ENCODE results near the gene CASP8AP2.

DNA sequence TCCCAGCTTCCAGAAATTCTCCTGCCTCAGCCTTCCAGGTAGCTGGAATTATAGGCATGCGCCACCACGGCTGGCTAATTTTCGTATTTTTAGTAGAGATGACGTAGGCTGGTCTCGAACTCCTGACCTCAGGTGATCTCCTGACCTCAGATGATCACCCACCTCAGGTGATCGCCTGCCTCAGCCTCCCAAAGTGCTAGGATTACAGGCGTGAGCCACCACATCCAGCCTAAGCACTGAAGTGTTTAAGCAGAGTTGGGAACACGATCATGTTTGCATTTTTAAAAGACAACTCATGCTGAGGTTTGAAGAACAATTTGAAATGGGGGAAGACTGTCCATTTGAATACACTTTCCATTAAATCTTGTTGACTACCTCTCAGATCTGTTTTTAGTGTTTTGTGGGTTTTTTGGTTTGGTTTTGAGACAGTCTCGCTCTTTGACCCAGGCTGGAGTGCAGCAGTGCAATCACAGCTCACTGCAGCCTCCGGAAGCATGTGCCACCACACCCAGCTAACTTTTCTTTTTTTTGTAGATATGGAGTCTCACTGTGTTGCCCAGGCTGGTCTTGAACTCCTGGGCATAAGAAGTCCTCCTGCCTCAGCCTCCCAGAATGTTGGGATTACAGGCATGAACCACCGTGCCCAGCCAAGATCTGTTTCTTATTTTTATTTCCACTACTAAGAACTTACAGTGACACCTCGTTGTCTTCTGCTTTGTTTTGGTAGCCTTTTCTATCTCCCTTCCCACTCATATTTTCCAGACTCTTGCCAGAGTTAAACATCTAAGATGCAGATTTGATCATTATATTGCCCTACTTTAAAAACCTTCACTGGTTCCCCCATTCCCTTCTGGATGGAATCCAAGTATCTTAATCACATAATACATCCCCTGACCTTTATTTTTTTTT lies 5.5 kb downstream of the CASP8AP2 start:
- TF ChIP-seq, protein P1, sequence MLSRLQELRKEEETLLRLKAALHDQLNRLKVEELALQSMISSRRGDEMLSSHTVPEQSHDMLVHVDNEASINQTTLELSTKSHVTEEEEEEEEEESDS (CRISPR knock-in tag; IDR thresholded peaks at IDR 0.05; ENCODE audit: borderline replicate concordance): no peak
- no peak for TF ChIP-seq SP5 (CRISPR knock-in tag; IDR thresholded peaks at IDR 0.05; ENCODE audit: borderline replicate concordance, low read depth)
- no peak for TF ChIP-seq EZH2 (conservative IDR thresholded peaks at IDR 0.05; ENCODE audit: low read depth, low read length)
- TF ChIP-seq NFIC (IDR thresholded peaks at IDR 0.05; ENCODE audit: low read length): no peak
- TF ChIP-seq FLYWCH1 (CRISPR knock-in tag; IDR thresholded peaks at IDR 0.05): no peak
- TF ChIP-seq, protein P2, sequence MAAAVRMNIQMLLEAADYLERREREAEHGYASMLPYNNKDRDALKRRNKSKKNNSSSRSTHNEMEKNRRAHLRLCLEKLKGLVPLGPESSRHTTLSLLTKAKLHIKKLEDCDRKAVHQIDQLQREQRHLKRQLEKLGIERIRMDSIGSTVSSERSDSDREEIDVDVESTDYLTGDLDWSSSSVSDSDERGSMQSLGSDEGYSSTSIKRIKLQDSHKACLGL (CRISPR knock-in tag; IDR thresholded peaks at IDR 0.05): no peak
- TF ChIP-seq PHF20 (CRISPR knock-in tag; IDR thresholded peaks at IDR 0.05): no peak
- TF ChIP-seq TAF1 (CRISPR knock-in tag; IDR thresholded peaks at IDR 0.05): no peak
- no peak for TF ChIP-seq ZFP41 (CRISPR knock-in tag; IDR thresholded peaks at IDR 0.05; ENCODE audit: borderline replicate concordance)
- TF ChIP-seq ZNF644 (CRISPR knock-in tag; IDR thresholded peaks at IDR 0.05; ENCODE audit: low read depth): no peak
- TF ChIP-seq, protein P3, sequence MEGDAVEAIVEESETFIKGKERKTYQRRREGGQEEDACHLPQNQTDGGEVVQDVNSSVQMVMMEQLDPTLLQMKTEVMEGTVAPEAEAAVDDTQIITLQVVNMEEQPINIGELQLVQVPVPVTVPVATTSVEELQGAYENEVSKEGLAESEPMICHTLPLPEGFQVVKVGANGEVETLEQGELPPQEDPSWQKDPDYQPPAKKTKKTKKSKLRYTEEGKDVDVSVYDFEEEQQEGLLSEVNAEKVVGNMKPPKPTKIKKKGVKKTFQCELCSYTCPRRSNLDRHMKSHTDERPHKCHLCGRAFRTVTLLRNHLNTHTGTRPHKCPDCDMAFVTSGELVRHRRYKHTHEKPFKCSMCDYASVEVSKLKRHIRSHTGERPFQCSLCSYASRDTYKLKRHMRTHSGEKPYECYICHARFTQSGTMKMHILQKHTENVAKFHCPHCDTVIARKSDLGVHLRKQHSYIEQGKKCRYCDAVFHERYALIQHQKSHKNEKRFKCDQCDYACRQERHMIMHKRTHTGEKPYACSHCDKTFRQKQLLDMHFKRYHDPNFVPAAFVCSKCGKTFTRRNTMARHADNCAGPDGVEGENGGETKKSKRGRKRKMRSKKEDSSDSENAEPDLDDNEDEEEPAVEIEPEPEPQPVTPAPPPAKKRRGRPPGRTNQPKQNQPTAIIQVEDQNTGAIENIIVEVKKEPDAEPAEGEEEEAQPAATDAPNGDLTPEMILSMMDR (CRISPR knock-in tag; IDR thresholded peaks at IDR 0.05): no peak
- no peak for TF ChIP-seq SIN3A (IDR thresholded peaks at IDR 0.05; ENCODE audit: borderline replicate concordance, low read depth, low read length)
- no peak for TF ChIP-seq SP1 (IDR thresholded peaks at IDR 0.05)
- TF ChIP-seq SP1 (CRISPR knock-in tag; IDR thresholded peaks at IDR 0.05): no peak

Data from HepG2 (cell line).